GM21390 (cell line): ENCODE results near the gene CDH15.
"Not testable (repeated sequence)": the region's sequence is repeated elsewhere in the genome, so short reads cannot be mapped to it uniquely, and the experiment has no call there.

Experiments used
- ATAC-seq: cut with Tn5 transposase; IDR thresholded peaks from one replicate; pipeline ENCODE4 v1.9.1; 2021; ENCODE audit not compliant: unreplicated experiment

The CDH15 gene

GRCh38 chr16:89224665-89225064 is 53.1 kb downstream of the CDH15 start:
- ATAC-seq, result no peak

- no peak for ATAC-seq
Observed at GRCh38 chr16:89230255-89230654, 58.7 kb downstream of the CDH15 start.

GRCh38 chr16:89232107-89232506 is 60.6 kb downstream of the CDH15 start:
- ATAC-seq, result no peak

GRCh38 chr16:89233678-89234490 is 62.3 kb downstream of the CDH15 start:
- ATAC-seq, result no peak

- no peak for ATAC-seq
Observed at GRCh38 chr16:89237733-89238132, 66.2 kb downstream of the CDH15 start.

GRCh38 chr16:89241187-89242007 is 69.8 kb downstream of the CDH15 start:
- ATAC-seq, result peak; percentile 52

- no peak for ATAC-seq
Observed at GRCh38 chr16:89242795-89243200, 71.2 kb downstream of the CDH15 start.

GRCh38 chr16:89243664-89244063 is 72.1 kb downstream of the CDH15 start:
- ATAC-seq, result no peak

- ATAC-seq, result not testable (repeated sequence)
Observed at GRCh38 chr16:89244264-89244663, 72.7 kb downstream of the CDH15 start.

GRCh38 chr16:89244754-89245153 is 73.2 kb downstream of the CDH15 start:
- no peak for ATAC-seq
